Memory B cell (primary cell): ENCODE results near the gene MAFF.

Experiments used
- ATAC-seq: fragments of 150-1000 bp; cut with Tn5 transposase; 2 replicates; pipeline ENCODE4 v1.10.0; 2021; ENCODE audit warnings: low read depth, mild to moderate bottlenecking, moderate library complexity
- DNase-seq, 2 donors: peaks; one replicate each; pipeline ENCODE4 v3.0.0; 2022; ENCODE audit warnings: low spot score in 2 of 2
- H3K27ac Mint-ChIP-seq: one replicate; pipeline ENCODE4 v1.8.0; 2022; ENCODE audit warnings: mild to moderate bottlenecking, moderate library complexity, mixed read lengths
- H3K27me3 Mint-ChIP-seq: one replicate; pipeline ENCODE4 v1.8.0; 2022; ENCODE audit warnings: mixed read lengths
- H3K36me3 Mint-ChIP-seq: one replicate; pipeline ENCODE4 v1.8.0; 2022; ENCODE audit warnings: mild to moderate bottlenecking, mixed read lengths
- H3K4me1 Mint-ChIP-seq: one replicate; pipeline ENCODE4 v1.8.0; 2022; ENCODE audit warnings: mixed read lengths
- H3K4me3 Mint-ChIP-seq: one replicate; pipeline ENCODE4 v1.8.0; 2022; ENCODE audit warnings: mild to moderate bottlenecking, moderate library complexity, mixed read lengths
- H3K9me3 Mint-ChIP-seq: one replicate; pipeline ENCODE4 v1.8.0; 2022; ENCODE audit warnings: mixed read lengths

Gene MAFF

DNA sequence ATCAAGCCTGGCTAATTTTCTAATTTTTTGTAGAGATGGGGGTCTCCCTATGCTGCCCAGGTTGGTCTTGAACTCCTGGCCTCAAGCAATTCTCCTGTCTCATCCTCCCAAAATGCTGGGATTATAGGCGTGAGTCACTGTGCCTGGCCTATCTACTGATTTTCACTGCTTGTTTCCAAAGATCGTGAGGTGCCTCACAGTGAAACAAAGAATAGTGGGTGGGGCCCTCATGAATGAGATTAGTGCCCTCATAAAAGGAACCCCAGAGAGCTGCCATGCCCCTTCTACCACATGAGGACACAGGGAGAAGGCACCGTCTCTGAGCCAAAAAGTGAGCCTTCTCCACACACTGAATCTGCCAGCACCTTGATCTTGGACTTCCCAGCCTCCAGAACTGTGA, 47.5 kb downstream of the MAFF start:
- Mint-ChIP-seq H3K27me3 (no peaks in the 10 kb centered on the region), H3K36me3 (peaks cover 17% of the 10 kb centered on the region), H3K4me1 (peaks cover 16% of the 10 kb centered on the region), H3K9me3 (no peaks in the 10 kb centered on the region), H3K4me3 (no peak overlapping the region), H3K27ac (no peak overlapping the region)
- no peak for DNase-seq
- no peak for ATAC-seq

DNA sequence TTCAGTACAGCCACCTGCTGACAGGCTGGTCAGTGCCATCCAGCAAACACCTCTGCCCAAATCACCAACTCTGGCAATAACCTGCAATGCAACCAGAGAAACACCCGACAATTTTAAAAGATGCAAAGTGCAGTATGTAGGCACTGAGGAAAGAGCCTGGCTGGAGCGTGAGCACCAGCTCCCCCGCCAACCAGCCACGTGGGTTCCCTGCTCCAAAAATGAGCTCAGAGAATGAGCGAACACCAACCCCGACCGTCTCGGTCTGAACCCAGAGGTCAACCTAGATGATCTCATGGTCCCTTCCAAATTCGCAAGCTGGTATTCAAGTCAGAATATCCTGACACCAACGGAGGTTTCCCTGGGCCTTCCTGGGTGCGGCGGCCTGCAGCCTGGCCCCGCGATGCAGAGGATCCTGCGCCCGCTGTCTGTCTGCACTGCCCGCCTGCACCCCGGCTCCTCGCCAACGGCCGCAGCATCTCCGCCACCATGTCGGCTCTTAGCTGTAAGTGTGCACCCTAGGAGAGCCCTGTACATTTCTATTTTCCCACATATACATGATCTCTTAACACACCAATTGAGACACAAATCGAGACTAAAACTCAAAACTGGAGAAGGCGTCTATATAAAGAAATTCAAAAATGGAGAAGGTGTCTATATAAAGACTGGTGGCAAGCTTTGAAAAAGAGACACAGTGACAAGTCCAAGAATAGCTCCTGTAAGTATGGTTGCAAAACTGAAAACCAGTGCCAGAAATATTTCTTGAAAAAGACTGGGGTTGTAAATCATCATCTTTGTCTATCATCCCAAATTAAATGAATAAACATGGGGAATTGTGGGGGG, 48.2 kb downstream of the MAFF start:
- H3K27me3 Mint-ChIP-seq, result no peaks in the 10 kb centered on the region
- H3K4me1 Mint-ChIP-seq, result peaks cover 16% of the 10 kb centered on the region
- ATAC-seq (no peak), DNase-seq (no peak)
- no peak overlapping the region for H3K4me3 Mint-ChIP-seq
- H3K36me3 Mint-ChIP-seq, result peaks cover 17% of the 10 kb centered on the region
- H3K9me3 Mint-ChIP-seq, result no peaks in the 10 kb centered on the region
- H3K27ac Mint-ChIP-seq, result no peak overlapping the region

DNA sequence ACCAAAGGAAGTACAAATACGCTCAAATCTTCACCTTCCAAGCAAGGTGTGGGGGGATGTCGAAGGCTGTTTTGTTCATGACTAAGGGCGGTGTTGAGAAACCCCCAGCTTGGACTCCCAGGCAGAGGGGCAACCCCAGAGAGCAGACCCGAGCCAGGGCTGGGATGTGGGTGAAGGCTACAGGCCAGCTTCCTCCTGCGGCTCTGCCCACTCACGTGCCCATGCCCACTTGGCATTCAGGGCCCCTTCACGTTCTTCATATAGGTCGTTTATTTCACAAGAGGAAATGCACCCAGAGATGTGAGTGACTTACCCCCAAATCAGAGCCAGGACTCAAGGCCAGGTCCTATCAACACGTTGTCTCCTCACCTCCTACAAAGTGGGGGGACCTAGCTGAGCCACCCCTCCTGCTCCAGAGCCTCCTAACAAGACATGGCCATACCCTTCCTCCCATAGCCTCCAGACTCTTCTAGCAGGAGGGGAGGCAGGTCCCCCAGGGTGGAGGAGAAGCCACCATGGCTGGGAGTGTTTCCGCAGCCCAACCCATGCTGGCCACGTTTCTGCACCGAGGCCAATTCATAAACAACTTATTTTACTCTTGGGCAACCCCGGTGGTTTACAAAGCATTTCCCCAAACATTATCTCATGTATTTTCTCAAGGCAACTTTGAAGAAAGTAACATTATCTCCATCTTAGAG, 49.0 kb downstream of the MAFF start:
- no peak overlapping the region for H3K4me3 Mint-ChIP-seq
- DNase-seq, result no peak
- no peak for ATAC-seq
- H3K4me1 Mint-ChIP-seq, result peaks cover 18% of the 10 kb centered on the region
- H3K36me3 Mint-ChIP-seq, result peaks cover 17% of the 10 kb centered on the region
- H3K27me3 Mint-ChIP-seq, result no peaks in the 10 kb centered on the region
- H3K27ac Mint-ChIP-seq, result no peak overlapping the region
- H3K9me3 Mint-ChIP-seq, result no peaks in the 10 kb centered on the region

DNA sequence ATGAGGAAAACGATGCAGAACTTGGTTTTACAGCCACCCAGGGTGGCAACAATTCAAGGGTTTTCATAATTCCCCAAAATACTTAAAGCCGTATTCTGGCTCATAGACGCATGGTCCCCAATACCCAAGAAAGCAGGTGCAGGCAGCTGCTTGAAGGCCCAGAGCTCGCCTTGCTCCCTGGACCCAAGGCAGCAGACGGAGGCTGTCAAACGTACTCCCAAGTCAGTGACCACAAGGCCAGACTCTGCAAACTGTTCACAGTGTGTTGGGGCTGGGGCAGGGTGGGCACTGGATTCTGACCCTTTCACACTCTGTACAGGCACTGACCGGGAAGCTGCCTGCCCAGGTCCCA, 49.5 kb downstream of the MAFF start:
- no peak overlapping the region for H3K4me3 Mint-ChIP-seq
- DNase-seq (no peak), ATAC-seq (no peak)
- H3K27ac Mint-ChIP-seq, result no peak overlapping the region
- H3K36me3 Mint-ChIP-seq, result peaks cover 16% of the 10 kb centered on the region
- no peaks in the 10 kb centered on the region for H3K27me3 Mint-ChIP-seq
- peaks cover 17% of the 10 kb centered on the region for H3K4me1 Mint-ChIP-seq
- no peaks in the 10 kb centered on the region for H3K9me3 Mint-ChIP-seq

DNA sequence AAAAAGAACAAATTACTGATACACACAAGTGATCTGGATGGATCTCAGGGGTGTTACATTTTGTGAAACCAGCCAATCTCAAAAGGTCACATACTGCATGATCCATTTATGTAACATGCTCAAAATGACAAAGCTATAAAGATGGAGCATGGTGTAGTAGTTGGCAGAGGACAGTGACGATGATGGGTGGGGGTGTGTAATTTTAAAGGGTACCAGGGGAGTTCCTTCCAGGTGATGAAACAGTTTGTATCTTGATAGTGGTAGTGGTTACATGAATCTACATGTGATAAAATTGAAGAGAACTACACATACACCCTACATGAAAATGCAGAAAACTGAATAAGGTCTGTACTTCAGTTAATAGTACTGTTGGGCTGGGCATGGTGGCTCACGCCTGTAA, 53.9 kb downstream of the MAFF start:
- ATAC-seq (no peak), DNase-seq (no peak)
- H3K36me3 Mint-ChIP-seq, result peaks cover 2% of the 10 kb centered on the region
- H3K4me1 Mint-ChIP-seq, result peaks cover 10% of the 10 kb centered on the region
- no peak overlapping the region for H3K27ac Mint-ChIP-seq
- H3K4me3 Mint-ChIP-seq, result no peak overlapping the region
- no peaks in the 10 kb centered on the region for H3K27me3 Mint-ChIP-seq
- no peaks in the 10 kb centered on the region for H3K9me3 Mint-ChIP-seq

DNA sequence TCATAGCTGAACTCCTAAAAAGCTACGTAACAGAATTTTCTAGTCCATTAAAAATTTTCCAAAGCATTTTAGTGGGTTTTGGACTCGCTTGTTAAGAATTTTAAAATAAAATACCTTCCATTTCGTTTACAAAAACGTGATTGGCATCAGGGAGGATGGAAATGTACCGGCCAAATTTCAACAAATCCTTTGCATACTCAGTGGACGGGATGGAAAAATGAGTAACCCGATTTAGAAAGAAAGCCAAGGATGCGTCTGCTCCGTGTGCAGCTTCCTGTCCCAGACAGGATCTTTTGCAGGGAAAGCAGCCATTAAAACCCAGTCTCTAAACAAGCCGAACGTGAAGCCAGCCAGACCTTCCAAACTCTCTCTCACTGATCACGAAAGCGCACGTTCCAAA, 55.4 kb downstream of the MAFF start:
- H3K27ac Mint-ChIP-seq, result no peak overlapping the region
- H3K36me3 Mint-ChIP-seq, result no peaks in the 10 kb centered on the region
- DNase-seq (no peak), ATAC-seq (no peak)
- no peaks in the 10 kb centered on the region for H3K27me3 Mint-ChIP-seq
- H3K9me3 Mint-ChIP-seq, result no peaks in the 10 kb centered on the region
- no peak overlapping the region for H3K4me3 Mint-ChIP-seq
- H3K4me1 Mint-ChIP-seq, result peaks cover 19% of the 10 kb centered on the region

DNA sequence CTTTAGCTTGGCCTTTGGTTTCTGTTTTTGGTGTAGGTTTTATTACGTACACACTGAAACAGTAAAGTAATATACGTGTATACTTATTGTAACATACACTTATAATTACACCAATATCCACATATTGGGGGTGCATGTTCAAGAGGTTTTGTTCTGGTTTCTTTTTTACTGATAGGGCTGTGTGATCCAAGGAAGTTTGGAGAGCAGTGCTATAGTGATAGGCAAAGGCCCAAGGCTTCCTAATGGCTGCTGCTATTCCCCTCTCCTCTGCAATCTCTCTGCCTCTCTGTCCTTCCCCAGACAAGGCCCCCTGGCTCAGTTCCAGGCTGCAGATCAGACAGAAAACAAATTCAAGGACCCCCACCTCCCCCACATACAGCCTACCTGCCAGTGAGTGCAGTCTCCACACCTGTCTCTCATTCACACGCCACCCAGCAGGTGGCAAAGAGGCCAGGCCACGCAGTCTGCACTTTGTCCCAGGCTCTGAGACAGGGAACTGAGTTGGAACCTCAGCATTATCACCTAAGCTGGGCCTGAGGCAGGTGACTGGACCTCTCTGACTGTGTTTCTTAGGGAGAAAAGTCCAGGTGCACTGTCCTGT, 56.0 kb downstream of the MAFF start:
- Mint-ChIP-seq H3K27me3 (no peaks in the 10 kb centered on the region), H3K4me1 (peaks cover 21% of the 10 kb centered on the region)
- ATAC-seq, result no peak

DNA sequence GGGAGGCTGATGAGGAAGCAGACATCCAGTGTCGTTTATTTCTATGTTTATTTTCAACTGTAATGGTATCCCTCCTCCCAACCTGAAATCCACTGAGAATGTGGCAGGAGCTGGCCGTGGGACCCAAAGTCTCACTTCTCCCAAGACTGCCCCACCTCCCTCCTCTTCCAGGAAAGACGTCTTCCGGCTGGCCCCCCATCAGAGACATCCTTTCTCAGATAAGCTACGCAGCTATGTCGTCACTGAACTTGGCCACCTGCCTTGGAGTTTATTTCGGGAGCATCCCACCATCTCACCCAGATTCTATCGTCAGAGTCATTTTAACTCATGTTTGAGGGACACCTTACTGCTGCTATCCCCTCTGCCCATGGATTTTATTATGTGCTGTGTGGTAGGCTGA, 57.1 kb downstream of the MAFF start:
- ATAC-seq (no peak), DNase-seq (no peak)
- peak overlapping the region; percentile 28 for H3K27ac Mint-ChIP-seq
- H3K4me3 Mint-ChIP-seq, result no peak overlapping the region
- H3K4me1 Mint-ChIP-seq, result peaks cover 24% of the 10 kb centered on the region
- no peaks in the 10 kb centered on the region for H3K36me3 Mint-ChIP-seq
- H3K9me3 Mint-ChIP-seq, result no peaks in the 10 kb centered on the region
- H3K27me3 Mint-ChIP-seq, result no peaks in the 10 kb centered on the region

More for the DNA sequence above, 56.0 kb downstream of the MAFF start:
- Mint-ChIP-seq H3K4me3 (no peak overlapping the region), H3K9me3 (no peaks in the 10 kb centered on the region), H3K27ac (no peak overlapping the region), H3K36me3 (no peaks in the 10 kb centered on the region)
- no peak for DNase-seq

DNA sequence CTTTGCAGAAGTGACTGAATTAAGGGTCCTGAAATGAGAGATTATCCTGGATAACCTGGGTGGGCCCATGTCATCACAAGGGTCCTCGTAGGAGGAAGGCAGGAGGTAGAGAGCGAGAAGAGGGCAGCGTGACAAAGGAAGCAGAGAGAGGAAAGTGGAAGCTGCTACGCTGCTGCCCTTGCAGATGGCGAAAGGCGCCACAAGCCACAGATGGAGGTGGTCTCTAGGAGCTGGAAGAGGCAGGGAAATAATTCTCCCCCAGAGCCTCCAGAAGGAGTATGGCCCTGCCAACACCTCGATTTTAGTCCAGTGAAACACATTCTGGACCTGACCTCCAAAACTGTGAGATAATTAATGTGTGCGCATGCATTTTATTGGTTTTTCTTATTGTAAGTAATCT, 57.6 kb downstream of the MAFF start:
- Mint-ChIP-seq H3K27ac (peak overlapping the region; percentile 28), H3K27me3 (no peaks in the 10 kb centered on the region), H3K4me3 (peak overlapping the region; percentile 22), H3K9me3 (no peaks in the 10 kb centered on the region), H3K36me3 (no peaks in the 10 kb centered on the region), H3K4me1 (peaks cover 24% of the 10 kb centered on the region)
- ATAC-seq, result no peak
- no peak for DNase-seq

DNA sequence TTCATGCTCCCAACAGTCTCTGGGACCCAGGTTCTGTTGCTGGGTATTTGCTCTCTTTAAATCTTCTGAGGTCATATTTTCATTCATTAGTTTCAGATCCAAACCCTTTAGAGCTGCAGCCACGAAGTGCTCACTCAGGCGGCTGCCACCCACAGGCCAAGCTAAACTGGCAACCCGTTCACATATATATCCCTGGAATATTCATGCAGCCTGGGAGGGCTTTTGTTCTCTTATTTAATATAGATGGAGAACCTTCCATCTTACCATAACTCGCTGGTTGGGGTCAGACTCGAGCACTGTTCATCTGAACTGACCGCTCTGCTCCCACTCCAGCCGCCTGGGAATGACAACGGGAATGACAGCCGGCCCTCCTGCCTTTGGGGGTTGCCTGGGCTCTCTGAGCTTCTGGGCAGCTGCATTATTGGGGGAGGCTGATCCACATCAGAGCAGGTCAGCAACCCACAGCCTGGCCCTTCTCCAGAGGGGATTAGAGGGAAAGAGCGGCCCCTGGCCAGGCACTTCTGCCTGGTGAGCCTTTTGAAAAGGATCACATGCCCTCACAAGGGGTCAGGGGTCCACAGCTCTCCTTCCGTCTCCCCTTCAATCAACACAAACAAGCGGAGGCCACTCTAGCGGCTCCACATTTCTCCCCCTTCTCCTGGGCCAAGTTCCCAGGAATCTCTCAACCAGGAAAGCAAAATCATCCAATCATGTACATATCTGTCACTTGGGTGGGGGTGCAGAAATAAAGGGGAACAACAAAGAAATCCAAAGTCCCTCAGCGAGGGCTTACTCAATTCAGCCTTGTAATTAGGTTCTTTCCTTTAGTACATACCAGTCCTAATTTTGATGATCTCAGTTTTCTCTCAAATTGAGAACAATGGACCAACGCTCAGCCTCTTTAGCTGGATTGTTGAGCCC, 59.2 kb downstream of the MAFF start:
- Mint-ChIP-seq H3K4me3 (peak overlapping the region; percentile 72), H3K9me3 (no peaks in the 10 kb centered on the region), H3K27ac (peak overlapping the region; percentile 98), H3K27me3 (no peaks in the 10 kb centered on the region), H3K4me1 (peaks cover 26% of the 10 kb centered on the region), H3K36me3 (no peaks in the 10 kb centered on the region)
- no peak for DNase-seq
- peak; percentile 34 for ATAC-seq

DNA sequence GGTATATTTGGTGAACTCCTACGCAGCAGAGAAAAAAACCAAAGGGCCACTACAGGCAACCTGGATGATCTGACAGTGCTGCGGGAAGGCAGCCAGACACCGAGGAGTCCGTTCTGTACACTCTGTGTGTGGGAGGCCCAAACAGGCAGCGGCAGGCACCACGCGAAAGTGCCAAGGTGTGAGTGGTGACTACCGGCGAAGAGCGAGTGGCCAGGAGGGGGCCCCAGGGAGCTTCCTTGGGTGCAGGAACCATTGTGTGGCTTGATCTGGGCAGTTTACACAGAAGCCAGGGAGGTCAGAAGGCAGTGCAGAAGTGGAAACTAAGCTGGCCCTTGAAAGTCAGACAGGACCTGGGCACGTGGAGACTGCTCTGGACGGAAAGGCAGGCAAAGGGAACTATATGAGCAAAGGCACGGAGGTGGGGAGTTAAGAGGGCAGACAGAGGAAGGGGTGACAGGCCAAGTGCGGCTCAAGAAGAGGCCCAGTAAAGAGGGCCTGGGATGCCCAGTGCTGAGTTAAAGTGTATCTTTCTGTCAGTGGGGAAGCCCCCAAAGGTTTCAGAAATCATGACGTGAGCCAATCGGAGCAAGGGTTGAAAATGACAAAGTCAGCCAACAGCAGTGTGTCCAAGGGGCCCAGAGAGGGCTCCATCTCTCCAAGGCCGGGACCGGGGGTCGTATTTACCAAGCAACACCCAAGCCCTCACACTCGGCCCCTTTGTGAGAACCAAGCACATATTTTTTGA, 60.4 kb downstream of the MAFF start:
- Mint-ChIP-seq H3K36me3 (no peaks in the 10 kb centered on the region), H3K27ac (peak overlapping the region; percentile 81), H3K4me3 (no peak overlapping the region), H3K9me3 (no peaks in the 10 kb centered on the region), H3K4me1 (peaks cover 26% of the 10 kb centered on the region), H3K27me3 (no peaks in the 10 kb centered on the region)
- DNase-seq, result peak; percentile 32 to 42
- peak; percentile 27 for ATAC-seq

DNA sequence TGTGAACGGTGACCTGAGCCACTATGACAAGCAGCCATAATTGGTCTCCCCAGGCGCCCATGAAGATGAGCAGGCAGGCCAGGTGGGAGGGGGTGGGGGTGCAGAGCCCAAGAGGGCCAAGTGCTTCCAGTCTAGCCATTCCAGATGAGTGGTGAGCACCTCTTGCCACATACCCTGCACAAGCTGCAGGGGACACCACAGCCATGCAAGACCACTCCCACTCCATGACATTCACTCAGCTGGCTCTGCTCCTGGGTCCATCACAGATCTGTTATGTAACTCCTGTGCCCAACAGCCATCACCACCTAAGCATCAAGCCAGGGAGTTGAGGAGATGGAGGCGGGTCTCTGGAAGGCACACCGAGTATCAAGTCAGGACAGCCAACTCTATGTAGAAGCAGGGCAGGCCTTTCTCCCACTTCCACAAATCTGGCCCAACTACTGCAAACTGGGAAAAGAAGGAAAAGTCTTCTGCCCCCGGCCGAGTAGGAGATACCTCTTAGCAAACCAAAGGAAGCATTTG, 62.6 kb downstream of the MAFF start:
- no peaks in the 10 kb centered on the region for H3K36me3 Mint-ChIP-seq
- no peak overlapping the region for H3K27ac Mint-ChIP-seq
- H3K9me3 Mint-ChIP-seq, result no peaks in the 10 kb centered on the region
- H3K4me3 Mint-ChIP-seq, result no peak overlapping the region
- peaks cover 26% of the 10 kb centered on the region for H3K4me1 Mint-ChIP-seq
- no peaks in the 10 kb centered on the region for H3K27me3 Mint-ChIP-seq
- DNase-seq, result no peak
- no peak for ATAC-seq
